ENCODE data around the gene PROX1. TPM values are rescaled to one million over a fixed set of nuclear protein-coding genes. Genes with fewer than 3 reads are reported as not detected.

Gene PROX1
- total RNA-seq, 1 donor from 2014 or later = 56.4 TPM

DNA sequence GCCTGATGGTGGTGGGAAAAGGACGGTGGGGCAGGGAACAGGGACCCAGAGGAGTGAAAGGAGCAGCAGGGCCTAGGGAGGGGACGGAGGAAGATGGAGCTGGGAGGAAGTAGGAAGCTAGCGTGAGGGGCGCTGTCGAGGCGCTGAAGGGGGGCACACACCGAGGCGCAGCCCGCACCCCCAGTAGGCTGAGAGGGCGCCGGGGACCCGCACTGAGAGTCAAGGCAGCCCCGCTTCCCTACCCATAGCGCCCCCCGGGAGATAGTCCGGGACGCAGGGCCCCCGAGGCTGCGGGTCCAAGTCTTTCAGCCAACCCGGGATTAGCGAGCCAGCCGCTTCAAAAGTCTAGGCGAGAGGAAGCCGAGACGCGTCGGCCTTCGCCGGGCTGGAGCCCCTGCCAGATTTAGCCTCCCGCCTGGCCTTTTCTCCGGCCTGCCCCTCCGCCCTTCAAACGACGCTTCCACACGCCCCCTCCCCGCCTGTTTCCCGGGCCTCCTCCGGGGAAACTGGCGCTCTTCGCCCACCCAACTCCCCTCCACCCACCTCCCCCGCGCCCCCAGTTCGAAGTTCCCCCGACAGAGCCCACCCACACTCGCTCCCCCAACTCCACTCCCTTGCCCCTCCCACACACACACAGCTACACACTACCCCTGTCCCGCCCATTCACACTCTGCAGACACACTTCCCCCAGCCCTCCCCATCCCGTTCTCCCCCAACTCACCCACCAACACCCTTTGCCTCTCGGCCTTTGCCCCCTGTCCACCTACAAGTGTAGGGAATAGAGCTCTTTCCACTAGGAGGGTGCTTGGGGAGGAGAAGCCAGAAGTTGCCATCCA is 7.8 kb upstream of the PROX1 start:
- DNase-seq (ENCODE audit: low read depth in 2 of 2) = no peak

DNA sequence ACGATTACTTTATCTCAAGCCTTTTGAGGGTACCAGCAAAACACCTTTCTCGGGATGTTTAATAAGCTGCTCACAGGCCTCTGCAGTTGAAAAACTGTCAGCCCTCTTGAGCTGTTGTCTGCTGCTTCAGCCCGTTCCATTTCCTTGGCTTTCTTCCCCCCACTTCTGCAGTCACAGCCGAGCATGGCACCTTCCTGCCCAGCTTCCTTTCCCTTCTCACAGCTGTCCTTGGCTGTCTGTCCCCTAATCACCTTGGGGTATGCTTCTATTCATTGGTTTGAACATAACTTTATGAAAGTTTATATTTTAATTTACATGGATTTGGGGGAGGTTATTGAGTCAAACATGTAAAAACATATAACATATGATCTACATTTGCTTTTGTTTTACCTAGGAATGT is 6.9 kb upstream of the PROX1 start:
- DNase-seq (ENCODE audit: low read depth in 2 of 2) = no peak

DNA sequence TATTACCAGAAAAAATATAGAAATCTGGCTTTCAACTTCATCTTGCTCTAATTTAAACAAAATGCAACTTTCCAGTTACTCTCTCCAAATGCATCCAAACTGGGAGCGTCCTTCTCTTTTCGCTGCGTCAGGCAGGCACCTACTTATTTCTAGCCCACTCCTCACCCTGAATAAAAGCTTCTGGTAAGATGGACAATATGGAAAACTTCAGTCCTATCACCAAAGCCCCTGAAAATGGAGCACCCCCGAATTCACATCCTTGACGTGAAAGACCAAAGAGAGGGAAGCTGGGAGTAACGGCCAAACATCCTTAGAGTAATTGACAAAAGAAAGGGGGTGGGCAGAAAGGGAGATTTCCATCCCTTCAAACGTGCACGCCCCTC is 5.5 kb upstream of the PROX1 start:
- DNase-seq (ENCODE audit: low read depth in 2 of 2) = no peak

DNA sequence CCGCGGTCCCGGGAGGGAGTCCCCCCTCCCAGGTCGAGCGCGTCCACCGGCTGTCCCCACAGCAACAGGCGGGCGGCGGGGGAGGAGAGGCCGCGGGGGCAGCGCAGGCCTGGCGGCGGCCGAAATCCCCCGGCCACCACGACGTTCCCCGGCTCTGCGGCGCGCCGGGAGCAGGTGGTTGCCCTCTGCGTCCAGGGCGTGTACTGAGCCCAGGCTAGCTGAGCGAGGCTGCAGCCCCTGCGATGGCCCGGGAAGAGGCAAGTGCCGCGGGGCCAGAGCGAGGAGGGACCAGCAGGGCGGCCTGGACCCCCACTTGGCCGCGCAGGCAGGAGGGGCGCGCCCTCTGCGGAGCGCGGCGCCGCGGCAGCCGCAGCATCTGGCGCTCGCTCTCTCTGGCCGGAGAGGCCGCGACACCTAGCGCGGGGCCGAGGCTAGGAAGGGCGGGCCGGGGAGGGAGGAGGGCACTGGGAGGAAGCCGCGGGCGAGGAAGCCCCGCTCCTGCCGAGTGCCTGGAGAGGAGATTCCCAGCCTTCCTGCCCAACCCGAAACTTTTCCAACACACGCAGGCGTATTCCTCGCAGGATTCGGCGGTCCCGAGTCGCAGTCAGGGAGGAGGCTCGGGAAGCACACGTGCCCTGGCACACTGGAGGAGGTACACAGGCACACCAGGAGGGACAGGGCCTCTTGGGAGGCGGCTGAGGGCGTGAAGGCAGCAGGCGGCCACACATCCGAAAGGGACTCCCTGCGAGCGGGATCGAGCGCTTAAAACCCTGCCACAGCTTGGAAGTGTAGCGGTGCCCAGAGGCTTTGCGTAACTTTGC is 4.9 kb upstream of the PROX1 start:
- DNase-seq (ENCODE audit: low read depth in 2 of 2) = peak in 1 of 2 donors; percentile 52

DNA sequence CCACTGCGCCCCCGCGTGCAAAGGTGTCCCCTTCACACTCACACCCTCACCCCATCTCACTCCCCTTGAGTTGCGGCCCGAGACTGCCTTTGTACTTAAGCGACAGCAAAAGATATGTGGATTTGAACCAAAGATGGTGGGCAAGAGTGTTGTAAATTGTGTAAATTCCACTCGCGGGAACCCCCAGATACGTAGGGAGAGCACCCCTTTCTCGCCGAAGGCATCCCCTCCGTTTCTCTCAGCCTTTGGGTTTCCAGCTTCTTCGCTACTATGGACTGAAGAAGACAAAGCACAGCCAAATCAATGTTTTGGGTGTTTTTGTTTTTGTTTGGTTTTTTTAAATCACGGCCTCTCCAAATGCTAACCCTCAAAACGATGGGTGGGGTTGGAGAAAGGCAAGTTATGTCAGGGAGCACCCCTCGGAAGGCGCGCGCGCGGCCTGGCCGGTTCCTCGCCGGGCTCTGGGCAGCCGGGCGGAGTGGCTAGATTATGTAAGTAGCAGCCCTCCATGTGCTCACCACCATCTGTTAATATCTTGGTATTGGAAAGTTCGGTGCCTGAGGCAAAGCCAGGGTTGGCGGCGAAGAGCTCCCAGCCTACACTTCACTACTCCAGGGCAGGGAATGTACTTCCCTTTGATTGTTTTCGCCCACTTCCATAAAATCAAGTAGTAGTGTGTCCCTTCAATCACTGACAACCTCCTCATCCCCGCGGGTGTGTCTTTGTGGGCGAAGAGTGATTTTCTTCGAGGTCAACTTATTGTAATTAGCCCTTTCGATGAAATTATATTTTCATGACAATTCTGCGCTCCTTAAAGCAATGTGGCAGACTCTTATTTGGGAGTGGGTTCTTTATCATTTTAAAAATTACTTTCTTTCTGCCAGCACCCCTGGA is 4.0 kb upstream of the PROX1 start:
- DNase-seq (ENCODE audit: low read depth in 2 of 2) = no peak

DNA sequence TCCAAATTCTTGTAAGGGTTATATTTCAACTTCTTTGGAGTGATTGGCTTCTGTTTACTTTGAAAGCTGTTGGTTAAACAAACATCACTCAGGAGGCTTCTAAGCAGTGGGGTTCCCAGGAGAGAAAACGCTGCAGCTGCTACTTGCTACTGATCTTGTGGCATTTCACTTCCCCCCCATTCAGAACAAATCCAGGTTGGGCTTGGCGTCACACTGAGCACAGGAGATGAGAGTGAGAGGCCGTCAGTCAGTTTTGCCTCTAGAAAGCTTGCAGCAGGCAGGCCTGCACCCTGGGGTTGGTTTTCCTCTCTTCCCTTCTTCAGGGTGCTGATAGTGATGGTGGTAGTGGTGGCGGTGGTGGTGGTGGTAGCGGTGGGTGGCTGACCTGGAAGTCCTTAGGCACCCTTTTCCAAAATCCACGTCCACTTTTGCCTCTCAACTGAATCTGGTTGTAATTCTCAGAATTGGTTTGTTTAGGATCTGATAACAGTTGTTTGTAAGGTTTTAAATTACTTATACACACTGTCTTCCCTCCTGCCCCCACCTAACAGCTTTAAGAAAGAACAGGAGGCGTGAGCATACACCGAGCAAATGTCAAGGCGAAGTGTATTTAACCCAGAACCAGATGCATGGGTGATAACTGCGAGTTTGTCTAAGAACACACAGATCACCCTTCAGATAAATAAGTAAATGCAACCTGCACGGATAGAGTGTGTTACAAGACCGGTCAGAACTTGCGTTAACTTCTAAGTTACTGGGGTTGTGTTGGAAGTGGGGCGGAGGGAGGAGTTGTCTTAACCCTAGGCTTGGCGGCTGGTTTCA is 3.2 kb upstream of the PROX1 start:
- DNase-seq (ENCODE audit: low read depth in 2 of 2) = peak in 1 of 2 donors; percentile 36

DNA sequence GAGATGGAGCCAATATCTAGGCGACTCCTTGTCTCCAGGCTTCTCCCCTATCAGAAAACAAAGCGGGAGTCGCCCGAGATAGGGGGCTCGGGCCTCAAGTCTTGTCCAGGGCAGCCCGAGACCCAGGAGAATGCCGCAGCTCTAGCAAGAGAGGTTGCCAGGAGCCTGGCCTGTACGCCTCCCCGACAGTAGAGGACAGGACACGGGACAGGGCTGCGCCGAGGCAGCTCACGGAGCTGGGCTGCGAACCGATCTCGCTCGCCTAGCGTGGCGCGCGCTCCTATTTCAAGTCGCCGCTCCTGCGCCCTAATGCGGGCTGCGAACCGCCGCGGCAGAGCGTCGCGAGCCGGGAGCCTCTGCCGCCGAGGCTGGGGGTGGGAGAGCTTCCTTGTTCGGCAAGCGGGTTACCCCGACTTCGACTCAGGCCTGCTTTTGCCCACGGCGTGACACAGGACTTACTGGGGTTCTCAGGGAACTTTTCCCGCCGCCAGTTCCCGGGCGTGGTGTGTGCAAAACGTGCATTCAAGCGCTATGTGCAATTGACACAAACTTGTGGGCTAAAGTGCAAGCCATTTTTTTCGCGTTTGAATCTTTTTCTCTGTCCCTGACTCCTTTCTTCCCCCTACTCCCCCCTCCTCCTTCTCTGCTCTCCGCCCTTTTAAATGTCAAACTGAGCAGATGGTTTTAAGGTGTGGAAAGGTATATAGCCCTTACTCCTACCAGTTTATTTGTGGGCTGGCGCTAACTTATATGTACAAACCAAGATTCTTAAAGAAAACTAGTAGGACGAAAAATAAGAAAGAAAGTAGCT is 2.4 kb upstream of the PROX1 start:
- peak in 1 of 2 donors; percentile 58 for DNase-seq (ENCODE audit: low read depth in 2 of 2)

DNA sequence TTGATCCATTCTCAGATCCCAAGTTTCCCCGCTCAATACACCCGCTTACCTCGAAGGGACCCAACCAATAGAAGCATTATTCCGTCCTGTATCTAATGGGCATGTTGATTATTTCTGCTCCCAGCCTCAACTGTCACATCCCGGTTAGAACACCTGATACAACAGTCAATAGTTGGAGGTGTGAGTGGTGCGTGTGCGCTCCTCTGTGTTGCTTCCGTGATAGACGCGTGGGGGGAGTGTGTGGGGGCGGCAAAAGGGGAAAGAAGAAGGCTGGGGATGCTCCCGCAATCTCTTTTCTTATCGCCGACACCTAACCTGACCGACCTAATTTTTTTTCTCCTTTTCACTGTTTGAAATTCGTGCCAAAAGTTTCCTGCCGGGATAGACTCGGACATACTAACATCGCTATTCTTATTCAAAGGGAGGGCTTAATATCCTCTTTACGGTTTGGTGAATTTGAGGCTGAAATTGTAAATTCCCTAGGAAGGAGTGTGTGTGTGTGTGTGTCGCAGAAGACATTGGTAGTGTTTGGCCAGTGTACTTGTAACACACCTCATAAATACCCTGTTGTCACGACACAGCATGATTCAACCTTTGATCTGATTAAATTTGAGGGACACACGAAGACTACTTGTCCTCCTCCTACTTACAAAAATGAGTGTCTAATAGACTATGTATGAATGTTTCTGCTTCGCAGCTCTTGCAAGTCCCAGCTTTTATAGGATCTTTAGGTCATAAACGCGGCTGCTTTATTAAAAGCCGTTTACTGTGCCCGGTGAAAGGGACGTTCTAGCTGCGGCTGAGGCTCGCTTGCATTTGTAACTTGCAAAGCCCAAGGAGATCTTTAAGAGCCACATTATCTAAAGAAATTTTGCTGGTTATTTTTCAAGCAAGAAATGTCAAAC is 1.5 kb upstream of the PROX1 start:
- DNase-seq (ENCODE audit: low read depth in 2 of 2) = peak in 1 of 2 donors; percentile 39

DNA sequence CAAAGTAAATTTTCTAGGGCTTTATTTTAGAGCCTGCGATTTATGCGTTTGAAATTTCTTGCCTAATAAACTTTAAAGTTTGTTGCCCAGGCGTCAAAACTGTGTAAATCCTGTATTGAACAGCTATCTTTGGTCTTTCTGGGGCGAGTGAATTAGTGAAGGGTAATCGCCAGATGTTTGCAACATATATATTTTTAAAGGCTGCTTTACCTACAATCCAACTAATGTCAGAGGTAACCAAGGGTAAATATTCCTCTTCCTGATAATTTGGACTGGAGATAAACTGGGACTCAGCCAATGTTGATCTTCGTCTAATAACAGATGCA is 885 bp upstream of the PROX1 start:
- no peak for DNase-seq (ENCODE audit: low read depth in 2 of 2)

DNA sequence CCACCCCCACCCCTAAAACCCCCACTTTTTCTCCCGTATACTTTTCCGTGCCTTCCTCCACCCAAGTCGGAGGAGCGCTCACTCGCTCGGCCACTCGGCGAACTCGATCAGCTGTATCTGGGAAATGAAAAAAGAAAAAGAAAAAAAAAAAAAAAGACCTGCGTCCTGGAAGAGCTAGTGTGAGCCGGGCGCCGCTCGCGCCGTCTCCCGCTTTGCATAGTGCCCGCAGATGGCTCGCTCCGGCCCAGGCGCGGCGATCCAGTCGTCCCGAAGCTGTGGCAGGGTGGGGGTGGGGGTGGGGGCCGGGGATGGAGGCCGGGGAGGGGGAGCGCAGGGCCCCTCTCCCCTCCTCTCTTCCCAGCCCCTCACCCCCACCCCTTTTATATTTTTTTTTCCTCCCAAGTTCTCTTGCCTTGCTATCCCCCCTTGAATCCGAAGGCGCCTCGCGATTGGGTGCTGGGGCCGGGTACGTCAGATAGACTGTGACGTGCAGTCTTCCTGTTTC is 299 bp upstream of the PROX1 start:
- DNase-seq (ENCODE audit: low read depth in 2 of 2) = peak; percentile 83 to 95

DNA sequence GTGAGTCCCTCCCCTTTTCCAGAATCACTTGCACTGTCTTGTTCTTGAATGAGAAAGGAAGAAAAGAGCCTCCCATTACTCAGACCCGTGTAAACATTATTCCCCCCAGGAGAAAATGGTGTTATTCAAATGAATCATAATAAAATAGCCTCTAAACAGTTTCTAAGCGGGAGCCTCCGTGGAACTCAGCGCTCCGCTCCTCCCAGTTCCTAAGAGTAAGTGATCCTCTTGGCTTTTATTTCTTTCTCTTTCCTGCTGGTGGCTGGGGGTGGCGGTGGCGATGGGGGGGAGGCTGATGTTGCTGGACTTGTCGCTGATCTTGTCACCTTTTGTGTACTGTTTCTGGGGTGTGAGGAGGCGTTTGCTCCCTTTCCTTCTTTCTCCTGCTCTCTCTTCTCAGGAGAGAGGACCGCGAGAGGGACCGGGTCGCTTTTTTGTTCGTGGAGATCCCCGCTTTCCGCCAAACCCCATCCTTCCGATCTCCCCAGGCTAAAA is 781 bp downstream of the PROX1 start:
- DNase-seq (ENCODE audit: low read depth in 2 of 2) = peak in 1 of 2 donors; percentile 52

DNA sequence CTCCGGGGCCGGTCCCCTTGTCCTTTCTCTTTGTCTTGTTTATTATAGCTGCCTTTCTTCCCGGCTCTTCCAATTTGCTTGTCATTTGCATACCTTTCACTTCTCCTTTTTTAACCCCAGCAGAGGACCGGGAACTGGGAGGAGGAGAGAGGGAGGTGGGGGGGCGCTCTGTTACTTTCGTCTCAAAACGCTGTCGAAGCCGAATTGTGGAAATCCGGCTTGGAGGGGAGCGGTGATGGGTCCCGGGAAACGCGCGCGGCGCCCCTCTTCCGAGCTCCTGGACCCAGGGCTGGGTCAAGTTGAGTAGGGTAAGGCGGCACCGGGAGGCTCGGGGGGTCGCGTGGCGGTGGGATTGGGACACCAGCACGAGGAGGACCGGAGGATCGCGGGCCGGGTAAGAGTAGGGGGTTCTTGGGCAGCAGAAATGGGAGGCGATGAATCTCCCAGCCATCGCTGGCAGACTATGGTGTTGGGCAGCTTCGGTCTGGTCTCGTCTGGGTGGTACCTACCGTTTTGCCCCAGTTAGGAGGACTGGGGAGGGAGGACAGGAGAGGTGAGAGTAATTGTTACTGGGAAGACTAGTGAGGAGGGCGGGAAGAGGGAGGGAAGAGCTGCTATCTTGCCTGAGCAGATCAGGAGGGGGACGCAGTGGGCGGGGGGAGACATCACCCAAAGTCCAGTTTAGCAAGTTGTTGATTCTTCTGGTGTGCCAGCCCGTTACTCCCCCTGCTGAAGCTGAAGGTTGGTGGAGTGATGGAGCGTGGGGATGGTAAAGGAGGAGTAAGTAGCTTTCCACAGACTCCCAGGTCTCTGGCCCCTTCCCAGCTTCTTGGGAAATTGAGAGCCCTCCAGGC is 1.5 kb downstream of the PROX1 start:
- no peak for DNase-seq (ENCODE audit: low read depth in 2 of 2)

DNA sequence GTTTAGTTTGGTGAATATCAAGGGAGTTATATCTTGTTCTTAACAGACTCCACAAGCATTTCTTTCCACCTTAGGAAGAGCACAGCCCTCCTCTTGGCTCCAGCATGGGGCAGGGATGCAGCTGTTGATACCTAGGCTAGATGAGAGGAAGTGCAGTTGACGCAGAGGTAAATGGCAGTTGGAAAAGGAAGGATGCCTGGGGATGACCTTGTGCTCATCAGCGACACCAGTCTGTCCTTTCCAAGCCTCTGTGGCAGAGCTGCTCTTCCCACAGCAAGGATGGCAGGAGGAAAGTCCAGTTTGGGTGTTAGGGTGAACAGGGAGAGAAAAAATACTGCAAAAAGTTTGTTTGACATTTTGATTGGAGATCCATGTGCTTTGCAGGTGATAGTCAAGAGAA is 6.2 kb downstream of the PROX1 start:
- peak; percentile 62 to 83 for DNase-seq (ENCODE audit: low read depth in 2 of 2)

DNA sequence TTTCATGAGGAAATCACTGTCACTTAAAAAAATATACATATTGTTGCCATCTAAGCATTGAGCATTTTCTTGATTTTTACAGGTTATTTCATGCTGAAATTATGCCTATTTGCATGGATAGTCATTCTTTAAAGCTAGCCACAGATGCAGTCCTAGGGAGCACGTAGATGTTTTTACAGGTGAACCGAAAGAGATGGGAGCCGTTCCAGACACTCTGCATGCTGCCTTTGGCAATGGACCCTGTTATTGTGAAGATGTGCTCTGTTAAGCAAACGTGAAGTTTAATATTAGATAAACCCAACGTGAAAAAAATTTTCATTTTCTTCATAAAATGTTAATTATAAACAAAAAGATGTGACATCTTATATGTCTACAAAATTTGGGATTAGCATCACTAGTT is 7.1 kb downstream of the PROX1 start:
- DNase-seq (ENCODE audit: low read depth in 2 of 2) = no peak

DNA sequence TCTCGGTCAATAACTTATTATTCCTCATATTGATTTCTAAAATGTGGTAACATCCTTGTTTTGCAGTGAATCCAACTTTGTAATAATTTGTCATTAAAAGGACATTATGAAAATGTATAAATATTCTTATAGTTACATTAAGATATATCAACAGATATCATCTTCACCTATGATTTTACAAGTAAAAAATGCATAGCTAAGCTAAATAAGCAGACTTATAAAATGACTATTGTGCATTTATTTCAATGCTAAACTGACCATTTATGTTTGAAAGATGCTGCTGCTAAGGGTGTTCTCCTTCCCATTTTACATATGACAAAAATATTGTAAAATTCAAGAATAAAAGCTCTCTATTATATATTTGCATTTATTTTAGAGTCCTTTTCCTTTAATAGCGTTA is 7.8 kb downstream of the PROX1 start:
- no peak for DNase-seq (ENCODE audit: low read depth in 2 of 2)

DNA sequence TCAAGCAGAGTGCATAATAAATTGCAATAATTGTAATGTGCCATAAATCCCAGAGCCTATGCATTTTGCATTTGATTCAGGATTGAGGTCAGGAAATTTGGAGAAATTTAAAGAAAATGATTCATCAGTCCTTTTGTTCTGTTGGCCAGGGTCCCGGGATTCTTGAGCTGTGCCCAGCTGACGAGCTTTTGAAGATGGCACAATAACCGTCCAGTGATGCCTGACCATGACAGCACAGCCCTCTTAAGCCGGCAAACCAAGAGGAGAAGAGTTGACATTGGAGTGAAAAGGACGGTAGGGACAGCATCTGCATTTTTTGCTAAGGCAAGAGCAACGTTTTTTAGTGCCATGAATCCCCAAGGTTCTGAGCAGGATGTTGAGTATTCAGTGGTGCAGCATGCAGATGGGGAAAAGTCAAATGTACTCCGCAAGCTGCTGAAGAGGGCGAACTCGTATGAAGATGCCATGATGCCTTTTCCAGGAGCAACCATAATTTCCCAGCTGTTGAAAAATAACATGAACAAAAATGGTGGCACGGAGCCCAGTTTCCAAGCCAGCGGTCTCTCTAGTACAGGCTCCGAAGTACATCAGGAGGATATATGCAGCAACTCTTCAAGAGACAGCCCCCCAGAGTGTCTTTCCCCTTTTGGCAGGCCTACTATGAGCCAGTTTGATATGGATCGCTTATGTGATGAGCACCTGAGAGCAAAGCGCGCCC is 8.7 kb downstream of the PROX1 start:
- peak in 1 of 2 donors; percentile 53 for DNase-seq (ENCODE audit: low read depth in 2 of 2)
